ENCODE results near the gene LTB. TPM values are rescaled to one million over a fixed set of nuclear protein-coding genes. Genes with fewer than 3 reads are reported as not detected.

LTB gene
- total and polyA plus RNA-seq, 2 of the 13 experiments (the other 11 are each of a cell fraction or from before 2014, with no cell fraction given): 0.09 to 0.22 TPM

DNA sequence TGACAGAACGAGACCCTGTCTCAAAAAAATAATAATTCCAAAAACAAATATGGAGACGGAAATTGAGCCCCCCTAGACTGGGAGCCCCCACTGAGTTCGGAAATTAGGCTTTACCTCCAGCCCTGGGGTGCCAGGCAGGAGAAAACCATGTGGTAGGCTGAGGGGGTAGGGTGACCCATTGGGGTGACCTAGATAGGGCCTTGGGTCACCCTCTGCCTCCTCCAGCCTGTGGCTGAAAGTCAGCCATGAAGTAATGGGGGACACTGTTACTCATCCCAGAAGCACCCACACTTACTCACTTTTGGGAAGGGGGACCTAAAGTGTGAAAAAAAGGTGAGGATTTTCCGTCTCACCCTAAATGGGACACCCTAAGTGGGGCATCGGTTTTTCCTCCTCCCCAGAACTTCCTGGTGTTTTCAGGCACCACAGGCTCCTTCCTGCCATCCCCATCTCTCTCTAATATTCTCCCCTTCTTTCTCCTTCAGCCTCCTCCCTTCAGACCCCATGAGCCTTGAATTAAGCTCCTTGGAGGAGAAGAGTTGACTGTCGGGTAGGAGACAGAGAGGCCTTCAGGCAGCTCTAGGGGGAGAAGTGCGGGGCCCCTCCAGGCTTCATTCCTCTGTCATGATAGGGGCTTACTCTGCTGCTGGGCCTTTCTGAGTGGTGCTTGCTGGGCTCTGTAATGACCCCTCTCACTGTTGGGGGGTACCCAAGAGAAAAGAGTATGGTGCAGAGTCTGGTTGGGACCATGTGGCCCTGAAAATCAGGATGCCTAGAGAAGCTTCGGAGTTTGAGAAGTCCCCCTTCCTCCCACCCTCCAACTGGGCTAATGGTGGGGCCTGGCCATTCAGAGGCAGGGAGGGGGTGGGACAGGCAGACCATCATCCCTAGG, 2.4 kb downstream of the LTB start:
- BruUV-seq (replicated peaks): no TSS peak
- H3K4me2 ChIP-seq (ENCODE audit: low read depth, low read length): no peak overlapping the region; the same call in 1 of the 2 replicates
- no peak for DNase-seq (ENCODE audit: low spot score)
- H3K4me1 ChIP-seq (ENCODE audit: insufficient read depth, low read length): peaks cover 25% of the 10 kb centered on the region
- ChIA-PET POLR2A (interaction anchor here (1.1 to 2.8 kb wide), 4 partner anchors 19 to 124 kb away, joined by 3 to 15 read pairs (median 6); partner anchors contain the start of genes ABHD16A, DDX39B and NFKBIL1), CTCF (ENCODE audit: low intra/inter-chr PET ratio, low total read pairs) (interaction anchor here (1.3 to 3.2 kb wide), 3 partner anchors 19 to 1217 kb away, joined by 3 to 35 read pairs (median 5); partner anchors contain the start of gene NFKBIL1)
- H4K20me1 ChIP-seq (ENCODE audit: insufficient read depth, low read length): no peaks in the 10 kb centered on the region
- H3K9ac ChIP-seq (ENCODE audit: insufficient read depth, low read depth, low read length): no peak overlapping the region
- no peak overlapping the region for H3K4me3 ChIP-seq (replicated peaks in 1 of 3; ENCODE audit: insufficient read depth in 1 of 3, low read depth in 2 of 3, low read length in 3 of 3)
- intact Hi-C loops (cut with micrococcal nuclease; ENCODE audit: unreplicated experiment): loop anchor here (5.0 kb wide), 1 partner anchor 32 kb away; the partner anchor contains the start of genes ATP6V1G2 and NFKBIL1
- H3K79me2 ChIP-seq (ENCODE audit: insufficient read depth, low read length): no peaks in the 10 kb centered on the region
- ATAC-seq: no peak
- no peaks in the 10 kb centered on the region for H3K36me3 ChIP-seq (replicated peaks in 1 of 2; ENCODE audit: control insufficient read depth in 1 of 2, insufficient read depth in 2 of 2, low read length in 2 of 2)
- FAIRE-seq: no peak
- TF ChIP-seq ZNF652 (CRISPR knock-in tag; IDR thresholded peaks at IDR 0.05; ENCODE audit: borderline replicate concordance, low read depth): no peak
- TF ChIP-seq HOXA5 (CRISPR knock-in tag; IDR thresholded peaks at IDR 0.05): no peak
- no peak for TF ChIP-seq PAX8 (CRISPR knock-in tag; IDR thresholded peaks at IDR 0.05; ENCODE audit: borderline replicate concordance)
- TF ChIP-seq, protein P1, sequence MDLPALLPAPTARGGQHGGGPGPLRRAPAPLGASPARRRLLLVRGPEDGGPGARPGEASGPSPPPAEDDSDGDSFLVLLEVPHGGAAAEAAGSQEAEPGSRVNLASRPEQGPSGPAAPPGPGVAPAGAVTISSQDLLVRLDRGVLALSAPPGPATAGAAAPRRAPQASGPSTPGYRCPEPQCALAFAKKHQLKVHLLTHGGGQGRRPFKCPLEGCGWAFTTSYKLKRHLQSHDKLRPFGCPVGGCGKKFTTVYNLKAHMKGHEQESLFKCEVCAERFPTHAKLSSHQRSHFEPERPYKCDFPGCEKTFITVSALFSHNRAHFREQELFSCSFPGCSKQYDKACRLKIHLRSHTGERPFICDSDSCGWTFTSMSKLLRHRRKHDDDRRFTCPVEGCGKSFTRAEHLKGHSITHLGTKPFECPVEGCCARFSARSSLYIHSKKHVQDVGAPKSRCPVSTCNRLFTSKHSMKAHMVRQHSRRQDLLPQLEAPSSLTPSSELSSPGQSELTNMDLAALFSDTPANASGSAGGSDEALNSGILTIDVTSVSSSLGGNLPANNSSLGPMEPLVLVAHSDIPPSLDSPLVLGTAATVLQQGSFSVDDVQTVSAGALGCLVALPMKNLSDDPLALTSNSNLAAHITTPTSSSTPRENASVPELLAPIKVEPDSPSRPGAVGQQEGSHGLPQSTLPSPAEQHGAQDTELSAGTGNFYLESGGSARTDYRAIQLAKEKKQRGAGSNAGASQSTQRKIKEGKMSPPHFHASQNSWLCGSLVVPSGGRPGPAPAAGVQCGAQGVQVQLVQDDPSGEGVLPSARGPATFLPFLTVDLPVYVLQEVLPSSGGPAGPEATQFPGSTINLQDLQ (CRISPR knock-in tag; IDR thresholded peaks at IDR 0.05): no peak
- 0 out of 2 replicates have a peak, but pooled peaks have one; percentile 7 for TF ChIP-seq THAP7 (CRISPR knock-in tag; IDR thresholded peaks at IDR 0.05)
- TF ChIP-seq SRF (IDR thresholded peaks at IDR 0.05; ENCODE audit: low read depth, low read length): no peak
- TF ChIP-seq ZSCAN31 (CRISPR knock-in tag; IDR thresholded peaks at IDR 0.05; ENCODE audit: low read depth): no peak
- TF ChIP-seq SNAI1 (CRISPR knock-in tag; IDR thresholded peaks at IDR 0.05; ENCODE audit: borderline replicate concordance): no peak
- WGBS (ENCODE audit: low lambda C conversion rate): 44% methylated on average over 8 of the region's 8 CpGs
- H2AFZ ChIP-seq (ENCODE audit: low read length): no peak overlapping the region
- in situ Hi-C loops (cut with HindIII; ENCODE audit: extremely low pct_ligation_motif_present, low pct_unique_long_range_greater_than_20kb): no loop called here
- no peaks in the 10 kb centered on the region for H3K9me3 ChIP-seq (ENCODE audit: low read length)
- peaks cover 14 to 76% of the 10 kb centered on the region in 2 experiments; a peak in 4 of 5 replicates for H3K27me3 ChIP-seq (ENCODE audit: control insufficient read depth in 1 of 2, insufficient read depth in 2 of 2, low read length in 2 of 2)
- H3K27ac ChIP-seq (ENCODE audit: extremely low read length, insufficient read depth, low read length): no peak overlapping the region
